Measurements from ENCODE around the gene MREG. TPM values are rescaled to one million over a fixed set of nuclear protein-coding genes. Genes with fewer than 3 reads are reported as not detected.

MREG gene
- total RNA-seq, 1 donor from 2014 or later: 11.8 TPM

GRCh38 chr2:216008387-216008786 lies 5.0 kb downstream of the MREG start:
- intact Hi-C loops (cut with DNase I): no loop called here
- no peak for TF ChIP-seq CTCF (IDR thresholded peaks at IDR 0.05)
- TF ChIP-seq POLR2A (IDR thresholded peaks at IDR 0.05): no peak
- no peak for TF ChIP-seq POLR2AphosphoS5 (IDR thresholded peaks at IDR 0.05; ENCODE audit: insufficient read depth in 1 of 2, low read depth in 1 of 2)
- DNase-seq (ENCODE audit: extremely low spot score in 2 of 2): no peak
- H3K4me1 ChIP-seq: peaks cover 34% of the 10 kb centered on the region
- no peaks in the 10 kb centered on the region for H3K27me3 ChIP-seq
- no peak overlapping the region for H3K4me3 ChIP-seq
- H3K27ac ChIP-seq: no peak overlapping the region
- H3K36me3 ChIP-seq: no peaks in the 10 kb centered on the region
- no peaks in the 10 kb centered on the region for H3K9me3 ChIP-seq

GRCh38 chr2:216006164-216006663 lies 7.1 kb downstream of the MREG start:
- Histone ChIP-seq H3K27ac (no peak overlapping the region), H3K9me3 (no peaks in the 10 kb centered on the region), H3K36me3 (no peaks in the 10 kb centered on the region), H3K4me1 (peaks cover 34% of the 10 kb centered on the region), H3K4me3 (no peak overlapping the region), H3K27me3 (no peaks in the 10 kb centered on the region)
- DNase-seq (ENCODE audit: extremely low spot score in 2 of 2): peak in 1 of 2 donors; percentile 80
- TF ChIP-seq POLR2A (IDR thresholded peaks at IDR 0.05) (no peak), POLR2AphosphoS5 (IDR thresholded peaks at IDR 0.05; ENCODE audit: insufficient read depth in 1 of 2, low read depth in 1 of 2) (no peak), CTCF (IDR thresholded peaks at IDR 0.05) (no peak)
- intact Hi-C loops (cut with DNase I): no loop called here

GRCh38 chr2:216004697-216005283 lies 8.6 kb downstream of the MREG start:
- Histone ChIP-seq H3K36me3 (no peaks in the 10 kb centered on the region), H3K27me3 (no peaks in the 10 kb centered on the region), H3K4me1 (peaks cover 34% of the 10 kb centered on the region), H3K4me3 (no peak overlapping the region), H3K27ac (no peak overlapping the region), H3K9me3 (no peaks in the 10 kb centered on the region)
- DNase-seq (ENCODE audit: extremely low spot score in 2 of 2): no peak
- intact Hi-C loops (cut with DNase I): no loop called here
- TF ChIP-seq POLR2AphosphoS5 (IDR thresholded peaks at IDR 0.05; ENCODE audit: insufficient read depth in 1 of 2, low read depth in 1 of 2) (no peak), CTCF (IDR thresholded peaks at IDR 0.05) (no peak), POLR2A (IDR thresholded peaks at IDR 0.05) (no peak)

GRCh38 chr2:216003876-216004696 lies 9.3 kb downstream of the MREG start:
- no peak for TF ChIP-seq CTCF (IDR thresholded peaks at IDR 0.05)
- TF ChIP-seq POLR2A (IDR thresholded peaks at IDR 0.05): no peak
- no peak for TF ChIP-seq POLR2AphosphoS5 (IDR thresholded peaks at IDR 0.05; ENCODE audit: insufficient read depth in 1 of 2, low read depth in 1 of 2)
- no peak overlapping the region for H3K27ac ChIP-seq
- peaks cover 34% of the 10 kb centered on the region for H3K4me1 ChIP-seq
- no peak for DNase-seq (ENCODE audit: extremely low spot score in 2 of 2)
- H3K4me3 ChIP-seq: no peak overlapping the region
- H3K9me3 ChIP-seq: no peaks in the 10 kb centered on the region
- H3K27me3 ChIP-seq: no peaks in the 10 kb centered on the region
- no peaks in the 10 kb centered on the region for H3K36me3 ChIP-seq
- intact Hi-C loops (cut with DNase I): no loop called here

- no peak overlapping the region for H3K4me3 ChIP-seq
- no peak for TF ChIP-seq POLR2AphosphoS5 (IDR thresholded peaks at IDR 0.05; ENCODE audit: insufficient read depth in 1 of 2, low read depth in 1 of 2)
- H3K27me3 ChIP-seq: no peaks in the 10 kb centered on the region
- H3K9me3 ChIP-seq: no peaks in the 10 kb centered on the region
- DNase-seq (ENCODE audit: extremely low spot score in 2 of 2): no peak
- peaks cover 34% of the 10 kb centered on the region for H3K4me1 ChIP-seq
- no peak overlapping the region for H3K27ac ChIP-seq
- H3K36me3 ChIP-seq: no peaks in the 10 kb centered on the region
- intact Hi-C loops (cut with DNase I): no loop called here
These were observed 10.7 kb downstream of the MREG start for GRCh38 chr2:216002693-216003092.
